ENCODE measurements around the gene UCKL1. TPM values are rescaled to one million over a fixed set of nuclear protein-coding genes. Genes with fewer than 3 reads are reported as not detected.

The UCKL1 gene
- total RNA-seq, 4 donors from 2014 or later = 32.3 to 80.1 (median 52.5) TPM

GRCh38 chr20:63944078-63944941, 11.9 kb downstream of the UCKL1 start:
- no peak for DNase-seq (ENCODE audit: low spot score in 2 of 2)
- H3K4me3 ChIP-seq = no peak overlapping the region
- peaks cover 47% of the 10 kb centered on the region for H3K4me1 ChIP-seq
- H3K27me3 ChIP-seq = no peaks in the 10 kb centered on the region
- no peak for TF ChIP-seq CTCF (IDR thresholded peaks at IDR 0.05)
- WGBS = 91% methylated on average over 23 of the region's 35 CpGs
- H3K9me3 ChIP-seq = no peaks in the 10 kb centered on the region
- peaks cover 57% of the 10 kb centered on the region for H3K36me3 ChIP-seq
- H3K27ac ChIP-seq = no peak overlapping the region

- no peaks in the 10 kb centered on the region for H3K9me3 ChIP-seq
- no peak overlapping the region for H3K4me3 ChIP-seq
- DNase-seq (ENCODE audit: low spot score in 2 of 2) = no peak
- no CpG with 5 or more reads among the region's 3 CpGs for whole genome bisulfite sequencing
- TF ChIP-seq POLR2A (IDR thresholded peaks at IDR 0.05) (no peak), EP300 (IDR thresholded peaks at IDR 0.05) (no peak), POLR2AphosphoS5 (IDR thresholded peaks at IDR 0.05) (no peak)
- no peaks in the 10 kb centered on the region for H3K27me3 ChIP-seq
- H3K36me3 ChIP-seq = peaks cover 63% of the 10 kb centered on the region
- H3K4me1 ChIP-seq = peaks cover 41% of the 10 kb centered on the region
- H3K27ac ChIP-seq = no peak overlapping the region
These were observed 12.5 kb downstream of the UCKL1 start for GRCh38 chr20:63943808-63944077.

- H3K4me3 ChIP-seq = no peak overlapping the region
- H3K27ac ChIP-seq = peak overlapping the region; percentile 81
- no peak for DNase-seq (ENCODE audit: low spot score in 2 of 2)
- H3K27me3 ChIP-seq = no peaks in the 10 kb centered on the region
- TF ChIP-seq POLR2A (IDR thresholded peaks at IDR 0.05) = no peak
- H3K36me3 ChIP-seq = peaks cover 68% of the 10 kb centered on the region
- WGBS = 76% methylated on average over 10 of the region's 19 CpGs
- H3K9me3 ChIP-seq = no peaks in the 10 kb centered on the region
- peaks cover 36% of the 10 kb centered on the region for H3K4me1 ChIP-seq
These were observed 13.0 kb downstream of the UCKL1 start for GRCh38 chr20:63942969-63943807.

- TF ChIP-seq POLR2A (IDR thresholded peaks at IDR 0.05) (no peak), CTCF (IDR thresholded peaks at IDR 0.05) (no peak), POLR2AphosphoS5 (IDR thresholded peaks at IDR 0.05) (no peak), EP300 (IDR thresholded peaks at IDR 0.05) (no peak)
- H3K36me3 ChIP-seq = peaks cover 68% of the 10 kb centered on the region
- H3K4me1 ChIP-seq = peaks cover 28% of the 10 kb centered on the region
- H3K27me3 ChIP-seq = no peaks in the 10 kb centered on the region
- peak overlapping the region; percentile 81 for H3K27ac ChIP-seq
- DNase-seq (ENCODE audit: low spot score in 2 of 2) = peak in 1 of 2 donors; percentile 79
- no peak overlapping the region for H3K4me3 ChIP-seq
- H3K9me3 ChIP-seq = no peaks in the 10 kb centered on the region
- WGBS = 53% methylated on average over 28 of the region's 30 CpGs
These were observed 13.8 kb downstream of the UCKL1 start for GRCh38 chr20:63942250-63942951.

- Histone ChIP-seq H3K36me3 (peaks cover 67% of the 10 kb centered on the region), H3K9me3 (no peaks in the 10 kb centered on the region), H3K27me3 (no peaks in the 10 kb centered on the region), H3K27ac (peak overlapping the region; percentile 53), H3K4me3 (no peak overlapping the region), H3K4me1 (peaks cover 24% of the 10 kb centered on the region)
- no peak for TF ChIP-seq POLR2A (IDR thresholded peaks at IDR 0.05)
- TF ChIP-seq EP300 (IDR thresholded peaks at IDR 0.05) = no peak
- no peak for TF ChIP-seq POLR2AphosphoS5 (IDR thresholded peaks at IDR 0.05)
- TF ChIP-seq CTCF (IDR thresholded peaks at IDR 0.05) = no peak
- DNase-seq (ENCODE audit: low spot score in 2 of 2) = peak; percentile 87 to 91
- WGBS = 66% methylated on average over 34 of the region's 39 CpGs
These were observed 14.7 kb downstream of the UCKL1 start for GRCh38 chr20:63941282-63942081.
